ENCODE results near the gene GRB2. TPM values are rescaled to one million over a fixed set of nuclear protein-coding genes. Genes with fewer than 3 reads are reported as not detected.

Gene GRB2
- total and polyA plus RNA-seq, 2 of the 8 experiments (the other 6 are each of a cell fraction or from before 2014, with no cell fraction given) = 44.2 to 101 TPM

GRCh38 chr17:75418531-75418930 lies 13.1 kb upstream of the GRB2 start:
- Histone ChIP-seq H3K23me2 (ENCODE audit: low read depth, low read length) (no peaks in the 10 kb centered on the region), H3K36me3 (ENCODE audit: control insufficient read depth in 2 of 4, insufficient read depth in 4 of 4, low read length in 3 of 4) (no peaks in the 10 kb centered on the region), H3K4me1 (replicated peaks in 1 of 4; ENCODE audit: control insufficient read depth in 3 of 4, insufficient read depth in 4 of 4, low read length in 3 of 4) (no peaks in the 10 kb centered on the region), H2BK20ac (ENCODE audit: low read length) (no peak overlapping the region), H3K4me2 (ENCODE audit: insufficient read depth in 1 of 2, low read depth in 2 of 2, low read length in 2 of 2) (no peak overlapping the region), H3K4me3 (ENCODE audit: extremely low read depth in 1 of 4, insufficient read depth in 2 of 4, low read depth in 3 of 4, low read length in 4 of 4) (no peak overlapping the region), H3K18ac (ENCODE audit: extremely low read depth, low read length) (no peak overlapping the region), H2BK120ac (replicated peaks; ENCODE audit: low read depth, low read length) (no peak overlapping the region), H2BK5ac (ENCODE audit: low read depth, low read length) (no peak overlapping the region), H2BK12ac (ENCODE audit: low read depth, low read length) (no peak overlapping the region), H3K23ac (ENCODE audit: insufficient read length) (no peak overlapping the region), H3K56ac (replicated peaks; ENCODE audit: insufficient read length, low read depth, low read length) (no peak overlapping the region), H3K9me3 (ENCODE audit: insufficient read depth in 2 of 2, low read depth in 1 of 2, low read length in 1 of 2) (no peaks in the 10 kb centered on the region), H4K91ac (replicated peaks; ENCODE audit: insufficient read length, low read length) (no peak overlapping the region), H3K14ac (ENCODE audit: insufficient read length) (no peak overlapping the region), H4K5ac (ENCODE audit: insufficient read length, low read depth, low read length) (no peak overlapping the region), H3K79me1 (ENCODE audit: low read depth, low read length) (no peaks in the 10 kb centered on the region), H4K20me1 (replicated peaks in 1 of 2; ENCODE audit: control insufficient read depth in 1 of 2, insufficient read depth in 2 of 2, low read length in 2 of 2) (no peaks in the 10 kb centered on the region), H3K4ac (replicated peaks; ENCODE audit: insufficient read length, low read depth, low read length) (no peak overlapping the region), H3K27ac (ENCODE audit: low read depth, low read length) (no peak overlapping the region), H2AFZ (ENCODE audit: low read length) (no peak overlapping the region), H3K9ac (replicated peaks in 1 of 4; ENCODE audit: extremely low read depth in 1 of 4, low read depth in 3 of 4, low read length in 3 of 4) (no peak overlapping the region), H3K79me2 (ENCODE audit: control insufficient read depth in 1 of 2, insufficient read depth in 2 of 2, low read length in 2 of 2) (no peaks in the 10 kb centered on the region), H2AK5ac (ENCODE audit: low read depth, low read length) (no peak overlapping the region), H3K27me3 (replicated peaks in 1 of 4; ENCODE audit: control insufficient read depth in 3 of 4, extremely low read depth in 1 of 4, insufficient read depth in 3 of 4, low read length in 3 of 4) (no peaks in the 10 kb centered on the region), H4K8ac (ENCODE audit: extremely low read depth, insufficient read depth, low read length) (no peak overlapping the region), H2BK15ac (ENCODE audit: low read length) (no peak overlapping the region)
- ChIA-PET POLR2A (ENCODE audit: partially characterized antibody) (interaction anchor here (0.6 to 1.0 kb wide), 6 partner anchors 9 to 179 kb away, joined by 3 to 5 read pairs (median 3); partner anchors contain the start of gene GGA3), CTCF (ENCODE audit: partially characterized antibody) (interaction anchor here (0.5 to 1.4 kb wide), 12 partner anchors 12 to 237 kb away, joined by 3 to 6 read pairs (median 3); partner anchors contain the start of genes MIF4GD and SLC25A19)
- TF ChIP-seq HDAC2 (IDR thresholded peaks at IDR 0.05; ENCODE audit: borderline replicate concordance in 1 of 2, low read depth in 2 of 2, low read length in 2 of 2) (no peak), PHF8 (conservative IDR thresholded peaks at IDR 0.05; ENCODE audit: low read depth, low read length) (no peak), BRCA1 (IDR thresholded peaks at IDR 0.05; ENCODE audit: low read depth, low read length) (no peak), RFX5 (IDR thresholded peaks at IDR 0.05; ENCODE audit: borderline replicate concordance, low read depth, low read length) (no peak), SIX5 (IDR thresholded peaks at IDR 0.05; ENCODE audit: low read depth, low read length) (no peak), ATF3 (IDR thresholded peaks at IDR 0.05; ENCODE audit: insufficient read depth, low read depth, low read length) (no peak)
- WGBS, 2 experiments (ENCODE audit: extremely low coverage in 1 of 2, insufficient coverage in 1 of 2, insufficient read length in 1 of 2, insufficient replicate concordance in 2 of 2, low coverage in 1 of 2, low lambda C conversion rate in 2 of 2, missing lambda C conversion rate in 1 of 2) = 75% methylated on average over 5 of the region's 5 CpGs; no CpG with 5 or more reads in 1 of the 2 experiments
- FAIRE-seq (no peak), DNase-seq (ENCODE audit: low read depth in 1 of 2, low spot score in 2 of 2) (no peak)

Data from H1 (cell line).